Gastrocnemius medialis (tissue), 4 donors: ENCODE data around the gene MTERF4. TPM values are rescaled to one million over a fixed set of nuclear protein-coding genes. Genes with fewer than 3 reads are reported as not detected.

Experiments used
- ATAC-seq, 2 donors: fragments of 150-250 bp; one replicate each; pipeline ENCODE4 v1.9.1; 2016
- DNase-seq, 2 donors: peaks; one replicate each; pipeline ENCODE4 v3.0.0-alpha.2; 2019
- H3K27ac ChIP-seq, 4 donors: fragments of 200-600 bp; sonication (generic); 1 replicate in 1 of 4; 2 replicates in 3 of 4; pipeline ENCODE4 v1.5.1; 2016 to 2018; ENCODE audit warnings: mild to moderate bottlenecking in 2 of 4, moderate library complexity in 1 of 4
- H3K27me3 ChIP-seq, 3 donors: fragments of 200-600 bp; sonication (generic) in 2 of 3; 1 replicate in 1 of 3; 2 replicates in 2 of 3; pipeline versions ENCODE4 v1.5.1 to v1.6.0; 2016 to 2019; ENCODE audit warnings: mild to moderate bottlenecking in 1 of 3, moderate library complexity in 1 of 3
- H3K36me3 ChIP-seq, 2 donors: fragments of 200-600 bp; sonication (generic) in 1 of 2; one replicate each; pipeline ENCODE4 v1.5.1; 2017 to 2018
- H3K4me1 ChIP-seq, 2 donors: fragments of 200-600 bp; sonication (generic) in 1 of 2; one replicate each; pipeline ENCODE4 v1.5.1; 2016 to 2017; ENCODE audit warnings: mild to moderate bottlenecking in 2 of 2
- H3K4me3 ChIP-seq, 4 donors: fragments of 200-600 bp; sonication (generic) in 3 of 4; 1 replicate in 1 of 4; 2 replicates in 3 of 4; pipeline ENCODE4 v1.5.1; 2016 to 2019; ENCODE audit warnings: mild to moderate bottlenecking in 2 of 4
- H3K9me3 ChIP-seq, 3 donors: fragments of 200-600 bp; sonication (generic) in 2 of 3; 1 replicate in 1 of 3; 2 replicates in 2 of 3; pipeline ENCODE4 v1.5.1; 2016 to 2019
- CTCF ChIP-seq, 5 experiments: fragments of 450-650 bp in 3 of 5; fragments of 200-600 bp in 2 of 5; sonication (generic) in 2 of 5; IDR thresholded peaks in 4 of 5; conservative IDR thresholded peaks in 1 of 5; 1 replicate in 4 of 5; 2 replicates in 1 of 5; pipeline ENCODE4 v1.5.1; 2016 to 2019; ENCODE audit warnings: antibody characterized with exemption in 5 of 5, mild to moderate bottlenecking in 3 of 5, moderate library complexity in 3 of 5
- POLR2A ChIP-seq, 2 donors: fragments of 450-650 bp; IDR thresholded peaks; one replicate each; pipeline ENCODE4 v1.6.1; 2017; ENCODE audit warnings: antibody characterized with exemption in 2 of 2, mild to moderate bottlenecking in 2 of 2, moderate library complexity in 2 of 2
- in situ Hi-C, 4 donors: fragments of 200-750 bp; cut with MboI; loops; one replicate each; pipeline versions ENCODE4 v1.15.0 to v1.8.0; 2017; ENCODE audit warnings: low sequenced_read_pairs in 4 of 4
- intact Hi-C: fragments of 100-400 bp; cut with DNase I; formaldehyde crosslinking; loops from one replicate; pipeline ENCODE4 v1.15.1; 2023; ENCODE audit warnings: low total_unique reads
- total RNA-seq, 4 donors: library from RNA; depleted of rRNA; stranded (reverse); fragments of >200 nt; gene quantifications; one replicate each; pipeline versions ENCODE4 v1.1.0 to v1.2.3, GENCODE V29; 2016

The MTERF4 gene
- total RNA-seq, 4 donors from 2014 or later, result 21.8 to 49.3 (median 37.0) TPM

DNA sequence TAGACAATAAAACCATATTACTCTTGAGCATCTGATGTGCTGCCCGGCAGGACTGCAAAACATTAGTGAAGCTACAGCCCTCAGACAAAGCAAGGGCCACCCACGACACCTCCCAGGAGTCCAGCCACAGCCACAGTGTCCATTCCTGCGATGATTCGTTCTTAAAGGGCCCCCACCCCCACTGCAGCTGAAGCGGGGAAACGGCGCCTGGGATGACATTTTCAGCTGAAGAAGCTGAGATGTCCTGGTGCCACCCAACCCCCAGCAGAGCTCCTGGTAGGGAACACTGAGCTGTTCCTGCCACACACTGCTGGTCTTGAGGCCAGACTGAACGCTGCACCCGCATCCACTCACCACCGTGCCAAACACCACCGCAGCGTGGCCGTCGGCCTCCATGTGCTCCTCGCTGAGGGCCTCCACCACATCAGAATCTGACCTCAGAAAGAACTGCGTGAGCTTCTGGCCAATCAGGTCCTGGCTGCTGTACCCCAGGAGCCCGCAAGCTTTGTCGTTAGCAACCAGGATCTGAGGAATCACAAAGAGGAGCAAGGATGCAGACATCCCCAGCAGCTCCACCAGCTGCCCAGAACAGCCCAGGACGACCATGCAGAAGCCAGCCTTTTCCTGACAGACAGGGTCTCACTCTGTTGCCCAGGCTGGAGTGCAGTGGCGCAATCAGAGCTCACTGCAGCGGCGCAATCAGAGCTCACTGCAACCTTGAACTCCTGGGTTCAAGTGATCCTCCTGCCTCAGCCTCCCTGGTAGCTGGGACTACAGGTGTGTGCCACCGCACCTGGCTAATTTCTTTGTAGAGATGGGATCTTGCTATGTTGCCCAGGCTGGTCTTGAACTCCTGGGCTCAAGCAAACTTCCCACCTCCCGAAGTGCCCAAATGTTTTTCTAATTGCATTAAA lies 37.7 kb upstream of the MTERF4 start:
- intact Hi-C loops (no loop called here), in situ Hi-C loops (no loop called here)
- no peak overlapping the region for H3K27ac ChIP-seq
- ATAC-seq, result no peak
- H3K4me1 ChIP-seq, result no peaks in the 10 kb centered on the region
- no peak for DNase-seq
- H3K36me3 ChIP-seq, result no peaks in the 10 kb centered on the region
- no peak overlapping the region for H3K4me3 ChIP-seq
- no peak for TF ChIP-seq POLR2A (IDR thresholded peaks at IDR 0.05)
- no peak for TF ChIP-seq CTCF (IDR thresholded peaks at IDR 0.05 in 4 of 5, conservative IDR thresholded peaks at IDR 0.05 in 1 of 5)
- H3K9me3 ChIP-seq, result no peaks in the 10 kb centered on the region
- no peaks in the 10 kb centered on the region for H3K27me3 ChIP-seq

- in situ Hi-C loops (no loop called here), intact Hi-C loops (no loop called here)
- Histone ChIP-seq H3K9me3 (no peaks in the 10 kb centered on the region), H3K4me3 (no peak overlapping the region), H3K4me1 (no peaks in the 10 kb centered on the region), H3K27me3 (no peaks in the 10 kb centered on the region), H3K36me3 (no peaks in the 10 kb centered on the region), H3K27ac (no peak overlapping the region)
- ATAC-seq, result no peak
- TF ChIP-seq CTCF (IDR thresholded peaks at IDR 0.05 in 4 of 5, conservative IDR thresholded peaks at IDR 0.05 in 1 of 5) (no peak), POLR2A (IDR thresholded peaks at IDR 0.05) (no peak)
- no peak for DNase-seq
Observed at GRCh38 chr2:241138471-241138870, 36.4 kb upstream of the MTERF4 start.

GRCh38 chr2:241137276-241138190 lies 35.4 kb upstream of the MTERF4 start:
- Histone ChIP-seq H3K27ac (no peak overlapping the region), H3K9me3 (no peaks in the 10 kb centered on the region), H3K4me1 (no peaks in the 10 kb centered on the region), H3K27me3 (no peaks in the 10 kb centered on the region), H3K4me3 (no peak overlapping the region), H3K36me3 (no peaks in the 10 kb centered on the region)
- in situ Hi-C loops, result no loop called here
- no peak for DNase-seq
- no peak for ATAC-seq
- TF ChIP-seq CTCF (IDR thresholded peaks at IDR 0.05 in 4 of 5, conservative IDR thresholded peaks at IDR 0.05 in 1 of 5), result no peak
- no peak for TF ChIP-seq POLR2A (IDR thresholded peaks at IDR 0.05)
- intact Hi-C loops, result no loop called here

- no peak for TF ChIP-seq POLR2A (IDR thresholded peaks at IDR 0.05)
- no peak for TF ChIP-seq CTCF (IDR thresholded peaks at IDR 0.05 in 4 of 5, conservative IDR thresholded peaks at IDR 0.05 in 1 of 5)
Observed at GRCh38 chr2:241136661-241137260, 34.7 kb upstream of the MTERF4 start.

More at GRCh38 chr2:241136661-241137260, 34.7 kb upstream of the MTERF4 start:
- no peak for DNase-seq
- Histone ChIP-seq H3K27me3 (no peaks in the 10 kb centered on the region), H3K4me1 (no peaks in the 10 kb centered on the region), H3K36me3 (no peaks in the 10 kb centered on the region), H3K4me3 (no peak overlapping the region), H3K27ac (no peak overlapping the region), H3K9me3 (no peaks in the 10 kb centered on the region)
- no peak for ATAC-seq
- intact Hi-C loops (no loop called here), in situ Hi-C loops (no loop called here)
